ENCODE data around the gene CDC42BPG.

- no peak for TF ChIP-seq POLR2A (IDR thresholded peaks at IDR 0.05)
- no peak for TF ChIP-seq CTCF (IDR thresholded peaks at IDR 0.05)
- TF ChIP-seq POLR2AphosphoS5 (IDR thresholded peaks at IDR 0.05) = no peak
Observed at GRCh38 chr11:64880240-64881001, 36.0 kb upstream of the CDC42BPG start.
